ENCODE data around the gene ERAP2. TPM values are rescaled to one million over a fixed set of nuclear protein-coding genes. Genes with fewer than 3 reads are reported as not detected.

The ERAP2 gene
- total RNA-seq, 1 donor from 2014 or later = 45.6 TPM

DNA sequence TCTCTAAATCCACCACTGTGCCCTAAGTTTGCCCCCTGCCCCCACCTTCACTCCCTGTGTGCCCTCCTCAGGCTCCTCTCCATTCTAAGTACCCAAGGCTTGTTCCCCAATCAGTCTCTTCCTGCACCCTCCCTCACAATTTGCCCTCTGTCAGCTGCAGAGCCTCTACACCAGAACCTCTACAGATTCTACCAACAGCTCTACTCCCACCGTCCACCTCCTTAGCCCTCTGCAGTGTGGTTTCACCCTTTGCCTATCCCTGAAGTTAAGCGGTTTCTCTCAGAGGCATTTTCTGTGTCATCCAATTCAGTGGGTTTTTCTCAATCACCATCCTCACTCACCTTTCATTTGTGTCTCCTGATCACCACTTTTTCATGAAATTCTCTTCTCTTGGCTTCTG, 13.2 kb upstream of the ERAP2 start:
- no peak for DNase-seq (ENCODE audit: low read depth)
- TF ChIP-seq, protein P1, sequence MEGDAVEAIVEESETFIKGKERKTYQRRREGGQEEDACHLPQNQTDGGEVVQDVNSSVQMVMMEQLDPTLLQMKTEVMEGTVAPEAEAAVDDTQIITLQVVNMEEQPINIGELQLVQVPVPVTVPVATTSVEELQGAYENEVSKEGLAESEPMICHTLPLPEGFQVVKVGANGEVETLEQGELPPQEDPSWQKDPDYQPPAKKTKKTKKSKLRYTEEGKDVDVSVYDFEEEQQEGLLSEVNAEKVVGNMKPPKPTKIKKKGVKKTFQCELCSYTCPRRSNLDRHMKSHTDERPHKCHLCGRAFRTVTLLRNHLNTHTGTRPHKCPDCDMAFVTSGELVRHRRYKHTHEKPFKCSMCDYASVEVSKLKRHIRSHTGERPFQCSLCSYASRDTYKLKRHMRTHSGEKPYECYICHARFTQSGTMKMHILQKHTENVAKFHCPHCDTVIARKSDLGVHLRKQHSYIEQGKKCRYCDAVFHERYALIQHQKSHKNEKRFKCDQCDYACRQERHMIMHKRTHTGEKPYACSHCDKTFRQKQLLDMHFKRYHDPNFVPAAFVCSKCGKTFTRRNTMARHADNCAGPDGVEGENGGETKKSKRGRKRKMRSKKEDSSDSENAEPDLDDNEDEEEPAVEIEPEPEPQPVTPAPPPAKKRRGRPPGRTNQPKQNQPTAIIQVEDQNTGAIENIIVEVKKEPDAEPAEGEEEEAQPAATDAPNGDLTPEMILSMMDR (conservative IDR thresholded peaks at IDR 0.05; ENCODE audit: low read depth, low read length) = no peak
- H3K4me3 ChIP-seq (ENCODE audit: low read depth, low read length) = no peak overlapping the region

DNA sequence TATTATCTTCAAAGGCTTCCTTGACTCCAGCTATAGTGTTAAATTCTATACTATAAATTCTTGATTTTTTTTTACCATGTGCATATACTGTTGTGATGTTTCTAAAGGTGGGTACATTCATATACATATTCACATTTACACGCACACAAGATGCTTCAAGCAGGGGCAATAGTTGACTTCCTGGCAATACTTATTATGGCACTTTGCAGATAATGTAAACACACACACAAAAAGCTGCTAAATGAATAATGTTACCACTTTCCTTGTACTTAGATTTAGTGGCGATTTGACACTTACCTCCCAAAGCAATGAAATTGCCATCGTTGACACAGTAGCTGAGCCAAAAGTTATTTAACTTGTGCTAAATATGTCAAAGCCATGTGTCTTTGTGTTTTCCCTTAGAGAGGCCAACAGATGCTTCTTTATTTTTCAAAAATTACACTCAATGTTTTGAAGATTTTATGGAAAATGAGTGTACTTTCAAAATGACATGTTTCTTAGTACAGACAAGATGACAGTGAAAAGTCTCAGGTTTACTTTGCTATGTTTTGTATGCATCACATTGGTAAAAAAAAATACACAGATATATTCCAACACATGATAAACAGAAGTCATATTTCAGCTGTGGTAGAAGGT, 12.2 kb upstream of the ERAP2 start:
- TF ChIP-seq, protein P1 (conservative IDR thresholded peaks at IDR 0.05; ENCODE audit: low read depth, low read length) = no peak
- no peak overlapping the region for H3K4me3 ChIP-seq (ENCODE audit: low read depth, low read length)
- DNase-seq (ENCODE audit: low read depth) = no peak

DNA sequence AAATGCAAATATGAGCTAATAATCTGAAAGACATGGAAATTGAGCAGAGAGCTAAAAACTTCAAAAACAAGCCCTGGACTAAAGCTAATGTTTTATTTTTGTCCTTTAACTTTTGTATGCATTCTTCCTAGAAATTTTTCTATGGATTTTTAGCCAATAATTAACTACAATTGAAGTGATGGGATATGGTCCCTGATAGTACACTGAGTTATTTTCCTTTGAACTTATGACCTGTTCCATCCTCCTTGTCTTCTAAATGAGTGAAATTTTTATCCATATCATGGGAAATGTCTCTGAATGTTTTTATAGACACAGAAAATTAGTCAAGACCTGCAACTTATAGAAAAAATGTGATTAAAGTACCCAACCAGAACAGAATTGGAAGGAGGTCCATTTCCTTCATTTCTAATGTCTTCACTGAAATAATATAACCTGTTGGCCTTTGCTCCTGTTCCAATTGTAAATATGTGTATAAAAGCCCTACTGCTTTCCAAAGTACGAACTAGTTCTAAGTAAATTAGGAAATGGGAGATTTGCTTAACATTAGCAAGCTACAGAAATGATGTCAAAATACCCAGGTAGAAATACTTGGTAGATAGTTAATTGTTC, 11.3 kb upstream of the ERAP2 start:
- TF ChIP-seq, protein P1 (conservative IDR thresholded peaks at IDR 0.05; ENCODE audit: low read depth, low read length) = no peak
- no peak overlapping the region for H3K4me3 ChIP-seq (ENCODE audit: low read depth, low read length)
- no peak for DNase-seq (ENCODE audit: low read depth)

DNA sequence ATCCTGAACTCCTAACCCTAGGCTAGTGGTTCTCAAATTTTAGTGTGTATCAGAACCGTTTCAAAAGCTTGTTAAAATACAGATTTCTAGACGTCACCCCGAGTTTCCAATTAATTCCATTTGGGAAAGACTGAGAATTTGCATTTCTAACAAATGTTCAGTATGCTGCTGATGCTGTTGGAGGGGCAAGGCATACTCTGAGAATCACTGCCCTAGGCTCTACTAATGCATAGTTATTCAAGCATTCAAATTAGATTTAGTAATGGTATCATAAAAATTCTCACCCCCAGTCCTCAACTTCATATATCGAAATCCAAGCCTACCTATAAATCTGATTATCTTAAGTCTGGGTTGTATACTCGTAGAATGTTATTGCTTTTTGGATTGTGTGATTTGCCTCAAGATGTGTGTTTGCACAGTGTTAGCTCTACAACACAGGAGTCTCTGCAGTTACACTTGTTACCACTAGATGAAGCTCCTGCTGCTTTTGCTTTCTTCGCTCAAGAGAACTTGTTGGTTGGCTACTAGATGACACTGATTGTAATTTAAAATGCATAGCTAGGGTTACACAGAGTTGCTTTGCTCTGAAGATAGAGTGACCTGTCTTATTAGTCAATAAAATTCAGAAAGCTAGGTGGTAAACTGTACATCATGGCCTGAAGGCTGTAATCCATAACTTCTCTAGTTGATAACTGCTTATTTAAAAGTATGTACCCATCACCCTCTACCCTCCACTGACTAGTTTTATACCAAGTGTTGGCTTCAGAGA, 7.5 kb upstream of the ERAP2 start:
- TF ChIP-seq, protein P1 (conservative IDR thresholded peaks at IDR 0.05; ENCODE audit: low read depth, low read length) = peak; percentile 99
- DNase-seq (ENCODE audit: low read depth) = no peak
- no peak overlapping the region for H3K4me3 ChIP-seq (ENCODE audit: low read depth, low read length)

DNA sequence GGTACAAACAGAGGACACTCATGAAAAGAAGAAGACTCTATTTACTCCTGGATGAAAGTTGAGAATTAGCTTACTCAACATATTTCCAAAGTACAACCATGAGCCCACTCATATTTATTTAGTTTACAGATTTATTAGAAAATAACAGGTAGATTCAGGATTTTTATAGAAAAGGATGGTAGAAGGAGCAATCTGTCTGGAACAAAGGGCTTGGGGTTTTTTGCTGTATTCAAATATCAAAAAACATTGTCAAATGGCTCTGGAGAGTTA, 7.0 kb upstream of the ERAP2 start:
- H3K4me3 ChIP-seq (ENCODE audit: low read depth, low read length) = no peak overlapping the region
- TF ChIP-seq, protein P1 (conservative IDR thresholded peaks at IDR 0.05; ENCODE audit: low read depth, low read length) = no peak
- DNase-seq (ENCODE audit: low read depth) = no peak

DNA sequence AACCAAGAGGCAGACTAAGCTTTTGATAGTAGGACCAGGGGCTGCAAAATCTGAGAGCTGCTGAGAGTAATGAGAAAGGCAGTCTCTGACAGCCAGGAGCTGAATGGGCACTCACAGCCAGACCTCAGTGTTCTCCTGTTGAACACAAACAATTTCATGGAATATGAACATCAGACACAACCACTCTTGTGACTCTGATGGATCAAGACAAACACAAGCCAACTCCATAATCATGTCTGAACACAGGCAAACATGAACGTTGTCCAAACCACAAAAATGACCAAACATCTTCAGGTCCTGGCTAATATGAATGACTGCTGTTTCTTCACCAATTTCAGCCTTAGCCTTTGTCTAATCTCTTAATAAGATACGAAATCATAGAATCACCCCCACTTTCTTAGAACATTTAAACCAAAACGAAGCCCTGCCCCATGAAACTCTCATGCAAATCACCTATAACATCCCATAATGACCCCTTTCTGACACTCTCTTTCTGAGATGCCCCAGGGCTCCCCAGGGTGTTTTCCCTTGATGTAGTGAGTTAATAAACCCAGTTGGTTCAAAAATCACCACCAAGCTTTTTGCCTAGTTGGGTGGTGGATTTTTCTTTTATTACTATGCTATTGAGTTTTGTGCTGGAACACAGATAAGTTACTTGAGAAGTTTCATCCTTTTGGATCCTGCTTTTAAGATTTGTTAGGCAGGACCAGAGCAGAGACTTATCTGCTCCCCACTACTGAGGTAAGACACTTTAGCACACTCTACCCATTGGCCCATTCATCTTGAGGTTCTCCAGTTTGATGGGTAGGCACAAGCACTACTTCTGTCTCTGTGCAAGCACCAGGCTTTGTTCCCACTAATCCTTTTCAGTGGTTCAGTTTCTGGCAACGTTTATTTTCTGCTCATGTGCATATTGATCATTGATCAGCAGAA, 5.9 kb upstream of the ERAP2 start:
- TF ChIP-seq, protein P1 (conservative IDR thresholded peaks at IDR 0.05; ENCODE audit: low read depth, low read length) = no peak
- H3K4me3 ChIP-seq (ENCODE audit: low read depth, low read length) = no peak overlapping the region
- no peak for DNase-seq (ENCODE audit: low read depth)
